Ramos (cell line): Measurements from ENCODE around the gene ITK.

ENCODE experiments used
- in situ Hi-C: fragments of 300-500 bp; cut with MboI; formaldehyde crosslinking; loops from one replicate; pipeline ENCODE4 v1.14.3; 2022; ENCODE audit warnings: low sequenced_read_pairs; ENCODE audit not compliant: unreplicated experiment

Gene ITK

DNA sequence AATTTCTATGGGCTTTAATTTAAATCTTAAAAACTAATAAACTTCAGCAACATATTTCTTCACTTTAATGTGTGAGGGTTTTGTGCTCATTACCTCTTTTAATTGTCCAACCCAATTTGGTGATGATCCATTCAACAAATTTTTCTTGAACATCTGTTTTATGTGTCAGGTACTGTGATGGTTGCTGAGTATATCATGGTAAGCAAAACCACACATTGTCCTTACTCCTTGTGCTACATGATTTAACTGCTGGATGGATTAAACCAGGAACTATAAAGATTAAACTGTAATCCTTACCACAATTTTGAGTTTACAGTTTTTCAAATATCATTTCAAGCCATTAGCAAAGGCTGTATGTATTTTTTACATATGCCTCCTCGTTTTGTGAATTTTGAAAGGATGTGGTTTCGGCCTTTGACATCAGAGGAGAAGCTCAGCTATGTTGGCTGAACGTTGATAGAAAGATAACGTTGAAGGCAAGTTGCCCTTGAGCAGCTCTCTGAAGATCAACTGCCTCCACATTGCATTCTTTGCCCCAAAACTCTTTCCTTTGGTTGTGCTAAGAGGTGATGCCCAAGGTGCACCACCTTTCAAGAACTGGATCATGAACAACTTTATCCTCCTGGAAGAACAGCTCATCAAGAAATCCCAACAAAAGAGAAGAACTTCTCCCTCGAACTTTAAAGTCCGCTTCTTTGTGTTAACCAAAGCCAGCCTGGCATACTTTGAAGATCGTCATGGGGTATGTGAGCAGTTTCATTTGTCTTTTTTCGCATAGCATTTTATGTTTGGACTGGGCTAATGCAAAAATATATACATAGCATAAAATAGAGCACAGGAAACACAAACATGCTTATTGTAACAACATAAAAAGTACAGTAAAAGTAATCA lies at the start of gene ITK:
Gene ITK (plus strand): TSS at position 467 of the 891 bp plus-strand sequence. CDS start 138 bp downstream, at position 605.
- in situ Hi-C loops = no loop called here

DNA sequence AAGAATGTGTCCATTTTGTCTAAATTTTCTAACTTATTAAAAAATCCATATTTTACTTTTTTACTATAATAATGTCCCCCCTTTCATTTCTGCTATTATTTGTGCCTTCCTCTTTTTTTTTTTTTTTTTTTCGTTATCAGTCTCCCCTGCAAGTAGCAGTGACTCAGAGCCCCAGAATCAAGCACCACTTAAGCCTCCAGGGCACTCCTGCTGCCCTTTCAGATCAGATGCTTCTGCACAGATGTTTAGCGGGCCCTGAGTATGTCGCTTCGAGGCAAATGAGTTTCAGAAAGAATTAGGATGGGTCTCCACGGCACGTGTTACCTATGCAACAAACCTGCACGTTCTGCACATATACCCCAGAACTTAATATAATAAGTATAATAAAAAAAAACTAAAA lies 49.7 kb upstream of the ITK start:
- in situ Hi-C loops = no loop called here

DNA sequence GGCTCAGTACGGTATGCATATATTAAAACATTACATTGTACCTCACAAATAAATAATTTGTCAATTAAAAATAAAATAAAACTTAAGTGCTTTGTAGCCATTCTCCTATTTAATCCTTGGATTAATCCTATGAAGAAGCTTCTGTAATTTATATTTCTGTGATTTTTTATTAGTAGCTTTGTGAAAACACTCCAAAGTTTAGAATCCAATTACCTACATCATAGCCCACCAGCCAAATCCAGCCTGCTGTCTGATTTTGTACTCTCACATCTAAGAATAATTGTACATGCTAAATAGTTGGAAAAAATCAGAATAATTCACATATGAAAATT lies 48.4 kb upstream of the ITK start:
- in situ Hi-C loops = no loop called here

DNA sequence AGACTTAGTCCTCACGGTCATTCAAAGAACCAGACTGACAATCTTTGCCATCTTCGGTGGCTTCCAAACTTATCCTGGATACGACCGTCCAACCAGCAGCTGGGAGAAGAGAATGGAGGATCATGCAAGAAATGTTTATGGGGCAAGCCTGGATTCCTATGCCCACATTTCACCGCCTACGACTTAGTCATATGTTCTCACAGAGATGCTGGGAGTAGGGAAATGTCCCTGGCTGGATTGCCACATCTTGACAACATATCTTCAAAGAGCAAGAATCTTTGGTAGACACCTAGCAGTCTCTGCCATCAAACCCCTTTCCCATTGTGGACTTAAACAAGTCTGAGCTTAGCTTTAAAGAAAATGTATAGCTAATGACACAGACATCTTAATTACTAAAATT lies 42.9 kb upstream of the ITK start:
- in situ Hi-C loops = no loop called here

DNA sequence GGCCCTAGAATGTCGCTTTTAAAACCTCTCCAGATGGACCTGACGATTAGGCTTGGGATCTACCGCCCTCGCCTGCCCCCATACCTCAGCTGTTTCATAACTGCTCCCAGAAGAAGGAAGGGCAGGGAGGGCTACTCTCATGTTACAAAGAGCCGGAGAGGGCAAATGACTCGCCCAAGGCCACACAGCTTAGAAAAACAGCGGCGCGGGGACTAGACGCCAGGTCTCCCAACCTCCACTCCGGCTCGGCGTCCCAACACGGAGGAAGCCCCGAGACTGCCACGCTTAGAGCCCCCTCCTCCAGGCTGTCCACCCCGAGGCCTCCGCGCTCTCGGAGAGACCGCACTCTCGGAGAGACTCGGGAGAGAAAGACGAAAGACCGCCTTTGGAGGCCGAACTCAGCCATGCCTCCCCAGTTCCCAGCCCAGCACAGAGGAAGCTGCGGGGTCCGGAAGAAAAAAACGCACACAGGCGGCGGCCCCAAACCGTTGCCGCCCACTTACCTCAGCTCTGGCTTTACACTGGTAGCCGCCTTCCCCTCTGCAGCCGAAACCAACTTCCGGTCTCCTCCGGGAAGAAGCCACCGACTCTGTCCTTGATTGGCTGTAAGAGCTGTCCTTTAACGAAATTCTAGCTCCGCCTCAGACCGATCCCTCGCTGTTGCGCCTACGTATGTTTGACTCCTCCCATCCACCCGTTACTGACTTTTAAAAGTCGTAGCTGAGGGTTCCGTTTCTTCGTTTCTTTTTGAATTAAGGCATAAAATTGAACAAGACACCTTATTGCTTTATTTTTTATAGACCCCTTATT lies 38.1 kb upstream of the ITK start, which contains the start of gene MED7:
Gene MED7 (minus strand): TSS at position 549 of the 810 bp plus-strand sequence. CDS start 3,434 bp downstream, outside the sequence.
- in situ Hi-C loops = no loop called here

DNA sequence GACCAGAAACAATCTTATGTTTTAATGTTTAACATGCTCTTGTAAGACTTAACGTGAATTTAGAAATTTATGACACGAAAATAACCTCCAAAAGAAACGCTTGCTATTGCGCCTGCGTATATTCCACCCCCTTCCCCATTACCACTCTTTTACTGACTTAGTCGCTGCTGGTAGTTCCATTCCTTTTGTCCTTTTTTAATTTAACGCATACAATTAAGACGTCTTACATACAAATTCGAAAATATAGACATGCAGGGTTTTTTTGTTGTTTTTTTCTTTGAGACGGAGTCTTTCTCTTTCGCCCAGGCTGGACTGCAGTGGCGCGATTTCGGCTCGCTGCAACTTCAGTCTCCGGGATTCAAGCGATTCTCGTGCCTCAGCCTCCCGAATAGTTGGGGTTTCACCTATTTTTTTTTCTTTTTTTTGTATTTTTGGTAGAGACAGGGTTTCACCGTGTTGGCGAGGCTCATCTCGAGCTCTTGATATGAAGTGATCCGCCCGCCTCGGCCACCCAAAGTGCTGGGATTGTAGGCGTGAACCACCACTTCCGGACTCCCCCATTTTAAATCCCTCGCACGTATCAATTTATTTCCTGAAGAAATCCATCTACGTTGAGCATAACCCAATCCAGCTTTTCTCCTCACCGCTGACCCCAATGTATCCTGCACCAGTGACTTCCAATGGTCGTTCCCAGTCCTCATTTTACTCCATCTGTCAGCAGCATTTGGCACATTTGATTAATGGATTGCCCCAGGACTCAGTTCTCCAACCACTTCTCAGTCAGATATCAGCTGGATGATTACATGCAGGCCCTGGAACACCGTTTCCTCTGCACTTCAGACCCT lies 37.3 kb upstream of the ITK start:
- in situ Hi-C loops = no loop called here

DNA sequence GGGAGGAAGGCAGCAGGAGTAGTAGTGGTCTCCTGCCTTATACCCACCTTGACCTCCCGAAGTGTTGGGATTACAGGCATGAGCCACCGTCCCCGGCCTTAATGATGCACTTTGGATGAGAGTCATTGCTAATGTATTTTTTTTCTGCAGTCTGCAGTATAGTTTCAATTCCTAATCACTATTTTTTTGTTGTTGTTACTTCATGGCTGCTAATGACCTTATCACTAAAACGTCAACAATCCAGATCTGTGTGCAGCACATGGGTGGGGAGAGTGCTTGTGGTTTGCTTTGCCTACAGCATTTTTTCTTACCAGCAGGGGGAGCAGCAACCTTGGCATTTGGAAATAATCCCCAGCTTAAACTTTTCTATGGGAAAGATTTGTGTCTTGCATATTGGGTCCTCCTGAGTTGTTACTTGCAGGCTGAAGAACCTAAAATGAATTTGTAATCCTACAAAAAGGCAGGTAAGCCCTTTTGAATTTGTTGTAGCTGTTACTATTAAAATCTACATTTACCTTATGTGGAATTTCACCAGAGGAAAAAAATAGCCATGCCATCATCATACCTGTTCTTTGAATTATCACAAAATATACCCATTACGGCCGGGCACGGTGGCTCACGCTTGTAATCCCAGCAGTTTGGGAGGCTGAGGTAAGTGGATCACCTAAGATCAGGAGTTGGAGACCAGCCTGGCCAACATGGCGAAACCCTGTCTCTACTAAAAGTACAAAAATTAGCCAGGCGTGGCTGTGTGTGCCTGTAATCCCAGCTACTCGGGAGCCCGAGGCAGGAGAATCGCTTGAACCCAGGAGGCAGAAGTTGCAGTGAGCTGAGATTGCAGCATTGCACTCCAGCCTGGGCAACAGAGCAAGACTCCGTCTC lies 31.7 kb upstream of the ITK start:
- in situ Hi-C loops = no loop called here

DNA sequence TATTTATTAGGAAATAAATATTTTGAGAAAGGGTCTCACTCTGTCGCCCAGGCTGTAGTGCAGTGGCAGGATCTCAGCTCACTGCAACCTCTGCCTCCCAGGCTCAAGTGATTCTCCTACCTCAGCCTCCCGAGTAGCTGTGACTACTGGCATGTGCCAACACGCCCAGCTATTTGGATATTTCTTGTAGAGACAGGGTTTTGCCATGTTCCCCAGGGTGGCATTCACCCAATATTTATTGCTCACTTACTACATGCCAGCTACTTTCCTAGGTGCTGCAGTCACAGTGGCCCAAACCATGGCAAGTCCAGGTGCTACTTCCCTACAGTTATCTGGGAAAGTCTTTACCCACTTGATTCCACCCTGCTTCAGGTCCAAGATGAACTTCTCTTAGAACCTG lies 29.6 kb upstream of the ITK start:
- in situ Hi-C loops = no loop called here

DNA sequence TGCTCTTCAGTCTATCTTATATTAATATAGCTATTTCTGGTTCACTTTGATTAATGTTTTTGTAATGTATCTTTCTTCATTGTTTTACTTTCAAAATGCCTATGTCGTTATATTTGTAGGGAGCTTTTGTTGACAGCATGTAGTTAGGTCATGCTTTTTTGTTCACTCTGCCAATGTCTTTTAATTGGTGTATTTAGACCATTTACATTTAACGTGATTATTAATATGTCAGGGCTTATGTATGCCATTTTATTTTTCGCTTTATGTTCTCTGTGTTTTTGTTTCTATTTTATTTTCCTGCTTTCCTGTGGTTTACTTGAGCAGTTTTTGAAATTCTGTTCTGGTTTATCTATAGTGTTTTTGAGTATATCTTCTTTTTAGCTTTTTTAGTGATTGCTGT lies 25.3 kb upstream of the ITK start:
- in situ Hi-C loops = no loop called here

DNA sequence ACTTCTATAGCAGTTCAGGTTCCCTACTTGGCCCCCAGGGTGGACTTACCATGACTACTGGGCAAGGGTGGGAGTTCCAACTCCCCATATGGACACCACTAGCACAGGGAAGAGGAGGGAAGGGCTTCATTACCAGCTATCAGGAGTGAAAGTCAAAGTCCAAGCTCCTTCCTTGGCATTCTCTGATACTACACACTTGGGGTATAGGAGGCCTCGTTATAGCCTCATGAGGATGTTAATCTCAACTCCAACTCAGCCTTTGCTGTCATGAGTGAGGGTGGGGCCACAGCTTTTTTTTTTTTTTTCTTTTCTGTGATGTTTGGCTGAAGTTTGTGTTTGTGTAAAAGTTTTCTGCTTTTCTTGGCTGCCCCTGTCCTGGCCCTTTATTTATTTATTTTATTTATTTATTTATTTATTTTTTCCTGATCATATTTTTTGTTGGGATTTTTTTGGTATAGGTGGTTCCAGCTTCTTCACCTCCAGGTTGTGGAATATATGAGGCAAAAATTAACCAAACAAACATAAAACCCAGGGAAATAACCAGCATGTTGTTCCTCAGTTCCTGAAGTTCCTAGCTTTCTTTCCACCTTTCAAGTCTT lies 23.2 kb upstream of the ITK start:
- in situ Hi-C loops = no loop called here

DNA sequence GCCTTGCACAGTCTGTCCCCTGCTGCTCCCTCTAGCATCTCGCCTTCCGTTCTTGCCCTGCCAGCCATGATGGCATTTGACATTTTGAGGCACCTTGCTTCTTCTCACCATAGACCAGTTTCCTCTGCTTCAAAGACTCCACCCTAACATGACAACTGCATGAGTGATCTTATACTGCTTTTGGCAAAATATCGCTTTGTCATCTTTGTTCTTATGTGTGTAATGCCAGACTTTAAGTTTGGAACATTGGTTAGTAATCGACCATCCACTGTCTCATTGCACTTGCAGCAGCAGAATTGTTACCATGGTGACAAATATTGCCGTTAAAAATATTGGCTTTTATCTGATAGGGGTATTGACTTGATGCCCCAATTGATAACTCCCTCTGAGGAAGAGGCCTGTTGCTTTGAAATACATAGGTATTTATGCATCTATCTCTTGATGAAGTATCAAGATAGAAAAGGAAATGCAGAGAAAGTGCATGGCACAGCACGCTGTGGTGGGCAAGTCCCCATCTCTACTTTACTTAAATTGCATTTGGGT lies 21.4 kb upstream of the ITK start:
- in situ Hi-C loops = no loop called here

DNA sequence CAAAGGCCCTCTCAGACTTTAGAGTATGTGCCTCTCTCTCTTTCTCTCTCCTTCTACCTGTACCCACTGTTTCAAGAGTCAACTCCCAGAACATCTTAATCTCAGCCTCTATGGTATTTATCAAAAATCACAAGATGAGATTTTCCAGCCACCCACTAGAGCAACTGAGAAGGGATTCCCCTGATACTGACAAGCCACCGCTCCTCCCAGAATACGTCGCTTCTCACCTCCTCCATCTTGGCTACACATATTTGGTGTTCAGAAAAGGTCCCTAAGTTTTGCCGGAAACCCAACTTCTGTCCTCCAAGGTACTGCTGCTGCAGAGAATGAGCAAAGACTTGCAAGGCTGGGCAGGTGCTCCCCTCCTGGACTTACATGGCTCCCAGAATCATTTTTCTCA lies 20.6 kb upstream of the ITK start:
- in situ Hi-C loops = no loop called here

DNA sequence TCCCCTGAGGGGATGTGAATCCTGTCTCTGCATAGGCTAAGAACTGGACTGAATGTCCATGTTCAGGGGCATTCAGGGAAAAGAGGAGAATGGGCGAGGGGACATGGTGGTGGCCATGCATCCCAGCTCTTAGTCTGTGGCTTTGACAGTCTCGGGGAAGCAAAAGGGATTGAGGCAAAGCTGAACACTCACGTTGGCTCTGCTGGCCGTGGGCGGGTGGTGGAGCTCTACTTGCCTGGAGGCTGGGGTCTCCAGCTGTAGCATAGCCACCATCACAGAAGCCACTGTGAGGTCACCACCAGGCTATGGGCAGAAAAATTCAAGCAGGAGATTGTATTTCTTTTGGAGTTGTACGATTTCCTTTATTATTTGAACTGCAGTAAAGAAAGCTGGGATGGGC lies 18.6 kb upstream of the ITK start:
- in situ Hi-C loops = no loop called here

DNA sequence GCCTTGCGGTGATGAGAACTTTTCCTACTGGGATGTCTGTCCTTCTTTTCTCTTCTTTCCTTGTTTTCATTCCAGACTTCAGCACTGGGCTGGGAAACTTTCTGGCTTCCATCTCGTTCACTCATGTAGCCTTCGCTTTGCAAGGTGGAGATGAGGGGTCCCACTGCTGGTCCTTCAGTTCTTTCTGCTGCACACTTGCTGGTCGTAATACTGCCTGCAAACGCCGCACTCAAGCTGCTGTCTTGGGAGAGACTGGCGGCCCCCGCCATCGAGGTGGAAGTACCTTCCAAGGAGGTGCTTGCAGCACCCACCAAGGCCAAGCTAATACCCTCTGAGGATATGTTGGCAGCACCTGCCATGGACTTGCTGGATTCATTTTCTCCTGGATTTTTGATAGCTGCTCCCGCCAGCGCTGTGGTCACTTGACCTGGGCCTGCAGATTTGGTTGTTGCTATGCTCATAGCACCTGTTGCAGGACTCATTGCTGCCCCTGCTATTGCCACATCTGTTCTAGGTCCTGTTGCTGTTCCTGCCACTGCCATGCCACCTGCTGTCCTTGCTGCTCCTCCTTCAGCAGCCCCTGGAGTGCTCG lies 17.6 kb upstream of the ITK start:
- in situ Hi-C loops = no loop called here

DNA sequence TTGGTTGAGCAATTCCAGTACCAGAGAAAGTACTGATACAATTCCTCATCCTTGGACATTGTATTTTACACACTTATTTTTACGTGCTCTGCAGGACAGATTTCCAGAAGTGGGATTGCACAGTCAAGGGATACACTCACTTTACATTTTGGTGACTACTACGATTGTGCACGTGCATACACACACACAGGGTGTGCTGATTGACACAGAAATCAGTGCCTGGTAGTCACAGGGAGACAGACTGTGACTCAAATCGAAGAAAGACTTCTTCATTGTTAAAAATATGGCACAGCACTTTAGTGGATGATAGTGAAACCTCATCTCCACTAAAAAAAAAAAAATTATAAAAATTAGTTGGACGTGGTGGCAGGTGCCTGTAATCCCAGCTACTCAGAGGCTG lies 16.1 kb upstream of the ITK start:
- in situ Hi-C loops = no loop called here

DNA sequence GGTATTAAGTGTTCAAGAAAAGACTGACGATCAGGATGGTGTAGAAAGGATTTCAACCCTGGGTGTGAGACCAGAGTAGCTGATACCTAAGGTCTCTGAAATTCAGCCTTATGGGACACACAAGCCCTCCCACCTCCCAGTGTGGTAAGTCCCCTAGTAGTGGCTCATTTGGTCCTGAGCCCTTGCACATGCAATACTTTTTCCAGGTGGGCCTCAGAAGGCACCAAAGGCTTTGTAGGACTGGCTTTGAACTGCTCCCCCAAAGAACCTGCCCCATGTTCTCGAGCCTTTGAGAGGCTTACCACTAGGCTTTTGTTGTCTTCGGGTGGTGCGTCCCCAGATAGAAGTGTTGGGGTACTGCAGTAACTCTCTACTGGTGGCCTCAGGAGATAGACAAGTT lies 15.4 kb upstream of the ITK start:
- in situ Hi-C loops = no loop called here

DNA sequence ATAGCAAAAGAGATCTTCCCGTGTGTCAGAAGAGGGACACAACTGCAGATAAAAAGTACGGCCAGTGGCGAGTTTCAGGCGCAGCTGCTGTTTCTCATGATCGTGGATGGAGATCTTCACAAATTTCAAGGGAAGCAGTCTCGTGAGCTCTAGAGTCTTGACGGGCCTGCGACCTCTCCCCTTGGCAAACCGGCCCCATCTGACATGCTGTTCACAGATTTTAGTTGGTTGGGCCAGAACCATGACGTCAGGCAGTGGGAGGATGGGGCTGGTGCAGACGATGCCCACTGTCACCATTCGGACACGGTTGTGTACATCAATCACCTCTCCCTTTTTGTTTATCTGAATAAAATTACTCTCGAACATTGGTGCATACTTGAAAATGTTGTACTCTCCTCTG lies 15.0 kb upstream of the ITK start:
- in situ Hi-C loops = no loop called here
